H9 (cell line): ENCODE data around the gene NR5A1. TPM values are rescaled to one million over a fixed set of nuclear protein-coding genes. Genes with fewer than 3 reads are reported as not detected.

Source experiments
- DNase-seq: peaks from one replicate; pipeline ENCODE4 v3.0.0-alpha.2; 2017
- H2AFZ ChIP-seq: one replicate; pipeline ENCODE4 v1.6.1; 2013; ENCODE audit warnings: mild to moderate bottlenecking, low read length, control low read depth, moderate library complexity
- H2AK5ac ChIP-seq: 2 replicates; pipeline ENCODE4 v1.6.1; 2013; ENCODE audit warnings: low read length, control low read depth, mixed read lengths; ENCODE audit not compliant: insufficient read length
- H2BK120ac ChIP-seq: one replicate; pipeline ENCODE4 v1.6.1; 2013; ENCODE audit warnings: low read depth, mild to moderate bottlenecking, low read length, control low read depth, inconsistent platforms; ENCODE audit not compliant: poor library complexity, severe bottlenecking
- H2BK12ac ChIP-seq: 2 replicates; pipeline ENCODE4 v1.6.1; 2013; ENCODE audit warnings: low read length, control low read depth, mixed read lengths, low read depth; ENCODE audit not compliant: insufficient read length
- H2BK15ac ChIP-seq: 2 replicates; pipeline ENCODE4 v1.6.1; 2013; ENCODE audit warnings: low read depth, low read length, control low read depth
- H2BK20ac ChIP-seq: one replicate; pipeline ENCODE4 v1.6.1; 2013; ENCODE audit warnings: low read depth, mild to moderate bottlenecking, low read length, control low read depth, inconsistent platforms; ENCODE audit not compliant: poor library complexity, severe bottlenecking
- H2BK5ac ChIP-seq: 2 replicates; pipeline ENCODE4 v1.6.1; 2013; ENCODE audit warnings: low read length, control low read depth, mixed read lengths; ENCODE audit not compliant: insufficient read length
- H3K14ac ChIP-seq: 2 replicates; pipeline ENCODE4 v1.6.1; 2013; ENCODE audit warnings: low read length, control low read depth; ENCODE audit not compliant: insufficient read depth
- H3K18ac ChIP-seq: 2 replicates; pipeline ENCODE4 v1.6.1; 2013; ENCODE audit warnings: low read depth, mild to moderate bottlenecking, mixed read lengths, low read length, control low read depth; ENCODE audit not compliant: insufficient read length
- H3K23ac ChIP-seq: 2 replicates; pipeline ENCODE4 v1.6.1; 2013; ENCODE audit warnings: low read length, control low read depth, mixed read lengths, low read depth; ENCODE audit not compliant: insufficient read length
- H3K23me2 ChIP-seq: 2 replicates; pipeline ENCODE4 v1.6.1; 2013; ENCODE audit warnings: low read depth, mild to moderate bottlenecking, mixed read lengths, low read length, control low read depth; ENCODE audit not compliant: insufficient read length, poor library complexity, severe bottlenecking
- H3K27ac ChIP-seq: 2 replicates; pipeline ENCODE4 v1.5.1; 2013; ENCODE audit warnings: low read length, control low read depth, mixed read lengths, low read depth; ENCODE audit not compliant: insufficient read length
- H3K27me3 ChIP-seq: 2 replicates; pipeline ENCODE4 v1.6.1; 2013; ENCODE audit warnings: low read length, control low read depth, inconsistent platforms; ENCODE audit not compliant: insufficient read depth
- H3K4ac ChIP-seq: 2 replicates; pipeline ENCODE4 v1.6.1; 2013; ENCODE audit warnings: low read depth, mild to moderate bottlenecking, control low read depth, inconsistent platforms, low read length, moderate library complexity
- H3K4me1 ChIP-seq: 2 replicates; pipeline ENCODE4 v1.6.1; 2013; ENCODE audit warnings: low read length, control low read depth, inconsistent platforms; ENCODE audit not compliant: insufficient read depth
- H3K4me2 ChIP-seq: 2 replicates; pipeline ENCODE4 v1.6.1; 2013; ENCODE audit warnings: low read length, control low read depth, mixed read lengths; ENCODE audit not compliant: insufficient read length, insufficient read depth
- H3K56ac ChIP-seq: 2 replicates; pipeline ENCODE4 v1.6.1; 2013; ENCODE audit warnings: low read depth, mild to moderate bottlenecking, mixed read lengths, low read length, control low read depth; ENCODE audit not compliant: insufficient read length
- H3K79me1 ChIP-seq: 2 replicates; pipeline ENCODE4 v1.6.1; 2013; ENCODE audit warnings: low read depth, mild to moderate bottlenecking, moderate library complexity, low read length, control low read depth, inconsistent platforms; ENCODE audit not compliant: insufficient read depth, poor library complexity, severe bottlenecking
- H3K79me2 ChIP-seq: 2 replicates; pipeline ENCODE4 v1.6.1; 2013; ENCODE audit warnings: low read length, control low read depth, inconsistent platforms; ENCODE audit not compliant: insufficient read depth
- H3K9ac ChIP-seq: 2 replicates; pipeline ENCODE4 v1.6.1; 2013; ENCODE audit warnings: low read length, control low read depth, mixed read lengths; ENCODE audit not compliant: insufficient read length; ENCODE audit errors: extremely low read depth
- H3K9me3 ChIP-seq: one replicate; pipeline ENCODE4 v1.6.1; 2013; ENCODE audit warnings: low read depth, low read length, inconsistent platforms; ENCODE audit not compliant: control insufficient read depth
- H3T11ph ChIP-seq: one replicate; pipeline ENCODE4 v1.6.1; 2013; ENCODE audit warnings: mild to moderate bottlenecking, low read length, control low read depth, inconsistent platforms
- H4K20me1 ChIP-seq: one replicate; pipeline ENCODE4 v1.6.1; 2013; ENCODE audit not compliant: control insufficient read depth, insufficient read length, insufficient read depth
- H4K5ac ChIP-seq: 2 replicates; pipeline ENCODE4 v1.6.1; 2013; ENCODE audit warnings: low read depth, mild to moderate bottlenecking, mixed read lengths, low read length, control low read depth; ENCODE audit not compliant: insufficient read length
- H4K8ac ChIP-seq: replicated peaks from 2 replicates; pipeline ENCODE4 v1.6.1; 2013; ENCODE audit warnings: low read length, control low read depth, mixed read lengths, low read depth; ENCODE audit not compliant: insufficient read length
- H4K91ac ChIP-seq: 2 replicates; pipeline ENCODE4 v1.6.1; 2013; ENCODE audit warnings: low read depth, mild to moderate bottlenecking, moderate library complexity, mixed read lengths, low read length, control low read depth; ENCODE audit not compliant: insufficient read length
- H3K27ac Mint-ChIP-seq, 3 experiments: 2 replicates in 2 of 3; 3 replicates in 1 of 3; pipeline ENCODE4 v1.8.0; 2020 to 2021; ENCODE audit warnings: mixed read lengths in 3 of 3, mild to moderate bottlenecking in 1 of 3, moderate library complexity in 1 of 3
- H3K27me3 Mint-ChIP-seq: 2 replicates; pipeline ENCODE4 v1.8.0; 2021; ENCODE audit warnings: low read depth, mild to moderate bottlenecking, moderate library complexity, mixed read lengths
- H3K36me3 Mint-ChIP-seq, 3 experiments: 2 replicates in 2 of 3; 3 replicates in 1 of 3; pipeline ENCODE4 v1.8.0; 2020 to 2021; ENCODE audit warnings: low read depth in 3 of 3, mixed read lengths in 3 of 3; ENCODE audit not compliant: insufficient read depth in 1 of 3
- H3K4me1 Mint-ChIP-seq, 2 experiments: 2 replicates each; pipeline ENCODE4 v1.8.0; 2020; ENCODE audit warnings: mixed read lengths in 2 of 2
- H3K4me3 Mint-ChIP-seq, 2 experiments: 2 replicates in 1 of 2; 3 replicates in 1 of 2; pipeline ENCODE4 v1.8.0; 2020 to 2021; ENCODE audit warnings: mild to moderate bottlenecking in 2 of 2, mixed read lengths in 2 of 2, moderate library complexity in 1 of 2
- H3K9me3 Mint-ChIP-seq, 2 experiments: 2 replicates in 1 of 2; 3 replicates in 1 of 2; pipeline ENCODE4 v1.8.0; 2020; ENCODE audit warnings: mild to moderate bottlenecking in 2 of 2, mixed read lengths in 2 of 2, moderate library complexity in 1 of 2
- CTCF ChIP-seq: fragments of 200-600 bp; sonication (generic); conservative IDR thresholded peaks from 3 replicates; pipeline ENCODE4 v1.8.0; 2021; ENCODE audit warnings: antibody characterized with exemption, mild to moderate bottlenecking
- WGBS: extraction: QIAGEN DNeasy Blood & Tissue Kit; methylation state at CpG from one replicate; pipeline ENCODE4 v1.1.7; 2013; ENCODE audit warnings: missing lambda C conversion rate, low lambda C conversion rate, mixed read lengths; ENCODE audit not compliant: insufficient read length; ENCODE audit errors: extremely low coverage; 5-methylcytosine and 5-hydroxymethylcytosine counted together
- total RNA-seq: library from RNA; stranded (reverse); gene quantifications from 2 replicates; pipeline ENCODE4 v1.2.1, GENCODE V29; 2021

The NR5A1 gene
- total RNA-seq, 1 experiment from 2014 or later: 0.37 TPM

- Mint-ChIP-seq H3K9me3 (peaks cover 2 to 4% of the 10 kb centered on the region in 2 experiments; a peak in 2 of 5 replicates), H3K4me1 (peaks cover 22 to 51% of the 10 kb centered on the region in 2 experiments), H3K4me3 (no peak overlapping the region), H3K27me3 (peaks cover 69% of the 10 kb centered on the region), H3K36me3 (no peaks in the 10 kb centered on the region; a peak in 1 of 7 replicates), H3K27ac (no peak overlapping the region)
- peaks cover 3% of the 10 kb centered on the region for H4K20me1 ChIP-seq
- no peak overlapping the region for H2AK5ac ChIP-seq
- H3K23me2 ChIP-seq: peaks cover 4% of the 10 kb centered on the region
- H3K79me2 ChIP-seq: no peaks in the 10 kb centered on the region
- H3K9me3 ChIP-seq: no peaks in the 10 kb centered on the region
- no peak overlapping the region for H4K91ac ChIP-seq
- H4K5ac ChIP-seq: no peak overlapping the region
- no peak overlapping the region for H2BK120ac ChIP-seq
- H3K4me2 ChIP-seq: no peak overlapping the region
- no peak overlapping the region for H3K27ac ChIP-seq
- H3K4me1 ChIP-seq: no peaks in the 10 kb centered on the region
- H3T11ph ChIP-seq: no peak overlapping the region
- no peak overlapping the region for H3K14ac ChIP-seq
- H2BK20ac ChIP-seq: no peak overlapping the region
- no peak for DNase-seq
- peaks cover 3% of the 10 kb centered on the region; the same call in 1 of the 2 replicates for H3K27me3 ChIP-seq
- no peak overlapping the region for H4K8ac ChIP-seq
- no peak overlapping the region for H3K4ac ChIP-seq
- TF ChIP-seq CTCF: no peak
- H3K23ac ChIP-seq: no peak overlapping the region
- H2BK12ac ChIP-seq: no peak overlapping the region
- no peaks in the 10 kb centered on the region for H3K79me1 ChIP-seq
- no CpG with 5 or more reads among the region's 17 CpGs for WGBS
- no peak overlapping the region for H3K9ac ChIP-seq
- no peak overlapping the region for H2AFZ ChIP-seq
- no peak overlapping the region for H2BK5ac ChIP-seq
- no peak overlapping the region for H2BK15ac ChIP-seq
- no peak overlapping the region for H3K56ac ChIP-seq
- H3K18ac ChIP-seq: no peak overlapping the region
Measured at GRCh38 chr9:124481115-124481514, 26.1 kb downstream of the NR5A1 start.
